ENCODE results near the gene SORL1-AS1.

SORL1-AS1 gene

DNA sequence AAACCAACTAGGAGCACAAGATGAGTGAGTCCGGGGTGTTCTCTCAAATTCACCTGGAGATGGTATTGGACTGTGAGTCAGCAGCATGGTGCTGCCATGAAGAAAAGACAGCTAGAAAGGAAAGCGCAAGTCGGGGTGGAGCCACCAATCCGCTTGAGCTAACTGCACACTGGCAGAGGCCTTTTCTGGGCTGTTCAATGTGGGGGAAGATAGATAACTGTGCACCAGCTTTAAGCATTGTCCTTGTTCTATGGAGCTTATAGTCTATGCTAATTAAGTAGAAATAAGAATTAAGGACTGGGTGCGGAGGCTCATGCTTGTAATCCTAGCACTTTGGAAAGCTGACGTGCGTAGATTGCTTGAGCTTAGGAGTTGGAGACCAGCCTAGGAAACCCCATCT lies 21.9 kb upstream of the SORL1-AS1 start:
- TF ChIP-seq, protein P1, sequence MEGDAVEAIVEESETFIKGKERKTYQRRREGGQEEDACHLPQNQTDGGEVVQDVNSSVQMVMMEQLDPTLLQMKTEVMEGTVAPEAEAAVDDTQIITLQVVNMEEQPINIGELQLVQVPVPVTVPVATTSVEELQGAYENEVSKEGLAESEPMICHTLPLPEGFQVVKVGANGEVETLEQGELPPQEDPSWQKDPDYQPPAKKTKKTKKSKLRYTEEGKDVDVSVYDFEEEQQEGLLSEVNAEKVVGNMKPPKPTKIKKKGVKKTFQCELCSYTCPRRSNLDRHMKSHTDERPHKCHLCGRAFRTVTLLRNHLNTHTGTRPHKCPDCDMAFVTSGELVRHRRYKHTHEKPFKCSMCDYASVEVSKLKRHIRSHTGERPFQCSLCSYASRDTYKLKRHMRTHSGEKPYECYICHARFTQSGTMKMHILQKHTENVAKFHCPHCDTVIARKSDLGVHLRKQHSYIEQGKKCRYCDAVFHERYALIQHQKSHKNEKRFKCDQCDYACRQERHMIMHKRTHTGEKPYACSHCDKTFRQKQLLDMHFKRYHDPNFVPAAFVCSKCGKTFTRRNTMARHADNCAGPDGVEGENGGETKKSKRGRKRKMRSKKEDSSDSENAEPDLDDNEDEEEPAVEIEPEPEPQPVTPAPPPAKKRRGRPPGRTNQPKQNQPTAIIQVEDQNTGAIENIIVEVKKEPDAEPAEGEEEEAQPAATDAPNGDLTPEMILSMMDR (IDR thresholded peaks at IDR 0.05; ENCODE audit: borderline replicate concordance, extremely low read depth, insufficient read depth), result no peak
- peaks cover 0 to 7% (median 6%) of the 10 kb centered on the region in 3 donors for H3K4me1 ChIP-seq (ENCODE audit: control insufficient read depth in 2 of 3, insufficient read depth in 2 of 3, low read depth in 1 of 3, low read length in 3 of 3)
- no peaks in the 10 kb centered on the region for H3K27me3 ChIP-seq (ENCODE audit: control insufficient read depth, insufficient read depth, low read length)
- no peak for DNase-seq
- H3K36me3 ChIP-seq (ENCODE audit: control insufficient read depth in 2 of 3, insufficient read depth in 3 of 3, low read length in 3 of 3), result peaks cover 0 to 5% (median 3%) of the 10 kb centered on the region in 3 donors
- H3K9ac ChIP-seq (ENCODE audit: low read length in 3 of 3), result no peak overlapping the region
- no peak overlapping the region for H3K27ac ChIP-seq (ENCODE audit: low read depth in 2 of 2, low read length in 2 of 2)
- intact Hi-C loops (cut with DNase I), result no loop called here
- no peaks in the 10 kb centered on the region for H3K9me3 ChIP-seq (ENCODE audit: control insufficient read depth in 2 of 3, insufficient read depth in 1 of 3, low read length in 3 of 3)
- H3K4me3 ChIP-seq (ENCODE audit: low read length in 3 of 3), result no peak overlapping the region
- no peak for FAIRE-seq

- FAIRE-seq (no peak), DNase-seq (no peak)
- TF ChIP-seq, protein P1 (IDR thresholded peaks at IDR 0.05; ENCODE audit: borderline replicate concordance, extremely low read depth, insufficient read depth), result no peak
- Histone ChIP-seq H3K9ac (ENCODE audit: low read length in 3 of 3) (no peak overlapping the region), H3K4me3 (ENCODE audit: low read length in 3 of 3) (no peak overlapping the region), H3K4me1 (ENCODE audit: control insufficient read depth in 2 of 3, insufficient read depth in 2 of 3, low read depth in 1 of 3, low read length in 3 of 3) (peaks cover 0 to under 1% (median 0%) of the 10 kb centered on the region in 3 donors), H3K27ac (ENCODE audit: low read depth in 2 of 2, low read length in 2 of 2) (peak overlapping the region in 1 of 2 donors; percentile 11), H3K27me3 (ENCODE audit: control insufficient read depth, insufficient read depth, low read length) (no peaks in the 10 kb centered on the region), H3K9me3 (ENCODE audit: control insufficient read depth in 2 of 3, insufficient read depth in 1 of 3, low read length in 3 of 3) (no peaks in the 10 kb centered on the region), H3K36me3 (ENCODE audit: control insufficient read depth in 2 of 3, insufficient read depth in 3 of 3, low read length in 3 of 3) (peaks cover 0 to 2% (median 0%) of the 10 kb centered on the region in 3 donors)
- intact Hi-C loops (cut with DNase I), result no loop called here
Measured at GRCh38 chr11:121473064-121473777, 20.5 kb upstream of the SORL1-AS1 start.

GRCh38 chr11:121472312-121472711 lies 19.5 kb upstream of the SORL1-AS1 start:
- FAIRE-seq (no peak), DNase-seq (no peak)
- Histone ChIP-seq H3K4me1 (ENCODE audit: control insufficient read depth in 2 of 3, insufficient read depth in 2 of 3, low read depth in 1 of 3, low read length in 3 of 3) (peaks cover 0 to 5% (median under 1%) of the 10 kb centered on the region in 3 donors), H3K9ac (ENCODE audit: low read length in 3 of 3) (no peak overlapping the region), H3K27ac (ENCODE audit: low read depth in 2 of 2, low read length in 2 of 2) (no peak overlapping the region), H3K27me3 (ENCODE audit: control insufficient read depth, insufficient read depth, low read length) (no peaks in the 10 kb centered on the region), H3K4me3 (ENCODE audit: low read length in 3 of 3) (no peak overlapping the region), H3K9me3 (ENCODE audit: control insufficient read depth in 2 of 3, insufficient read depth in 1 of 3, low read length in 3 of 3) (no peaks in the 10 kb centered on the region), H3K36me3 (ENCODE audit: control insufficient read depth in 2 of 3, insufficient read depth in 3 of 3, low read length in 3 of 3) (no peaks in the 10 kb centered on the region)
- TF ChIP-seq, protein P1 (IDR thresholded peaks at IDR 0.05; ENCODE audit: borderline replicate concordance, extremely low read depth, insufficient read depth), result no peak
- intact Hi-C loops (cut with DNase I), result no loop called here

Data from kidney (tissue), 13 donors.